HG02610 (cell line): ENCODE data around the gene SPINK4.
A peak's percentile ranks its signal among the peaks of the same experiment; 100 is the strongest.

ENCODE experiments used
- ATAC-seq: cut with Tn5 transposase; IDR thresholded peaks from one replicate; pipeline ENCODE4 v1.9.1; 2021; ENCODE audit warnings: mild to moderate bottlenecking, moderate library complexity; ENCODE audit not compliant: unreplicated experiment

Gene SPINK4

GRCh38 chr9:33290247-33291030, 50.5 kb downstream of the SPINK4 start, which contains the start of gene NFX1:
Gene NFX1 (plus strand): TSS chr9:33290516. CDS start chr9:33290573, 57 bp downstream.
- peak; percentile 85 for ATAC-seq

GRCh38 chr9:33291031-33291397, 51.0 kb downstream of the SPINK4 start:
- ATAC-seq = no peak

GRCh38 chr9:33291901-33292300, 51.9 kb downstream of the SPINK4 start:
- ATAC-seq = no peak

- no peak for ATAC-seq
Measured at GRCh38 chr9:33293782-33294181, 53.8 kb downstream of the SPINK4 start.

- ATAC-seq = no peak
Measured at GRCh38 chr9:33294670-33295432, 54.9 kb downstream of the SPINK4 start.

GRCh38 chr9:33295571-33295970, 55.6 kb downstream of the SPINK4 start:
- ATAC-seq = peak; percentile 47

- peak; percentile 90 for ATAC-seq
Measured at GRCh38 chr9:33297432-33297831, 57.5 kb downstream of the SPINK4 start.
